Mesendoderm (in vitro differentiated cells): ENCODE measurements around the gene CSF1R.

ENCODE experiments used
- DNase-seq: peaks from one replicate; pipeline ENCODE4 v3.0.0; 2013
- H2AK5ac ChIP-seq: 2 replicates; pipeline ENCODE4 v1.6.1; 2013; ENCODE audit warnings: low read length, inconsistent platforms
- H2BK120ac ChIP-seq: 2 replicates; pipeline ENCODE4 v1.6.1; 2013; ENCODE audit warnings: low read depth, mild to moderate bottlenecking, low read length, moderate library complexity, mixed read lengths
- H2BK15ac ChIP-seq: replicated peaks from 2 replicates; pipeline ENCODE4 v1.6.1; 2013; ENCODE audit warnings: low read depth, mild to moderate bottlenecking, moderate library complexity
- H2BK5ac ChIP-seq: 2 replicates; pipeline ENCODE4 v1.6.1; 2013; ENCODE audit warnings: low read length, inconsistent platforms
- H3K18ac ChIP-seq: 2 replicates; pipeline ENCODE4 v1.6.1; 2013; ENCODE audit warnings: mild to moderate bottlenecking, low read length, mixed read lengths
- H3K23ac ChIP-seq: one replicate; pipeline ENCODE4 v1.6.1; 2013; ENCODE audit warnings: low read length
- H3K27ac ChIP-seq: 2 replicates; pipeline ENCODE4 v1.5.1; 2013; ENCODE audit warnings: low read depth, mild to moderate bottlenecking, inconsistent platforms, low read length, moderate library complexity
- H3K27me3 ChIP-seq: 2 replicates; pipeline ENCODE4 v1.6.1; 2013; ENCODE audit warnings: low read length, control low read depth, mild to moderate bottlenecking, inconsistent platforms; ENCODE audit not compliant: insufficient read depth, poor library complexity
- H3K36me3 ChIP-seq: 2 replicates; pipeline ENCODE4 v1.6.1; 2013; ENCODE audit warnings: low read length, inconsistent platforms; ENCODE audit not compliant: control insufficient read depth, insufficient read depth
- H3K4ac ChIP-seq: one replicate; pipeline ENCODE4 v1.6.1; 2013; ENCODE audit warnings: low read depth, mild to moderate bottlenecking, low read length, moderate library complexity
- H3K4me1 ChIP-seq: 2 replicates; pipeline ENCODE4 v1.6.1; 2013; ENCODE audit warnings: low read depth, low read length, inconsistent platforms; ENCODE audit not compliant: control insufficient read depth
- H3K4me2 ChIP-seq: 2 replicates; pipeline ENCODE4 v1.6.1; 2013; ENCODE audit warnings: low read length
- H3K4me3 ChIP-seq: 2 replicates; pipeline ENCODE4 v1.5.1; 2013; ENCODE audit warnings: mild to moderate bottlenecking, low read length
- H3K56ac ChIP-seq: one replicate; pipeline ENCODE4 v1.6.1; 2013; ENCODE audit warnings: low read length
- H3K79me1 ChIP-seq: 2 replicates; pipeline ENCODE4 v1.6.1; 2013; ENCODE audit warnings: low read length, inconsistent platforms
- H3K79me2 ChIP-seq: 2 replicates; pipeline ENCODE4 v1.6.1; 2013; ENCODE audit warnings: mild to moderate bottlenecking, low read length; ENCODE audit not compliant: control insufficient read depth, insufficient read depth
- H3K9ac ChIP-seq: 2 replicates; pipeline ENCODE4 v1.6.1; 2013; ENCODE audit warnings: low read length, inconsistent platforms
- H4K5ac ChIP-seq: one replicate; pipeline ENCODE4 v1.6.1; 2013; ENCODE audit warnings: low read length
- H4K8ac ChIP-seq: one replicate; pipeline ENCODE4 v1.6.1; 2013; ENCODE audit warnings: low read depth, mild to moderate bottlenecking, control low read depth, low read length, moderate library complexity
- WGBS: extraction: QIAGEN DNeasy Blood & Tissue Kit; methylation state at CpG from one replicate; pipeline ENCODE4 v1.1.7; 2013; ENCODE audit warnings: low lambda C conversion rate, missing lambda C conversion rate; ENCODE audit not compliant: insufficient coverage; ENCODE audit errors: extremely low coverage; 5-methylcytosine and 5-hydroxymethylcytosine counted together

CSF1R gene

GRCh38 chr5:150068961-150069645 is 17.3 kb downstream of the CSF1R start:
- Histone ChIP-seq H3K9ac (no peak overlapping the region), H3K36me3 (no peaks in the 10 kb centered on the region), H3K4me1 (no peaks in the 10 kb centered on the region), H3K4me2 (no peak overlapping the region), H2BK120ac (no peak overlapping the region), H3K79me2 (no peaks in the 10 kb centered on the region), H3K18ac (no peak overlapping the region), H3K4me3 (no peak overlapping the region), H3K79me1 (no peaks in the 10 kb centered on the region), H3K56ac (no peak overlapping the region), H3K27ac (no peak overlapping the region), H2BK5ac (no peak overlapping the region), H2AK5ac (no peak overlapping the region), H4K5ac (no peak overlapping the region), H3K23ac (no peak overlapping the region), H4K8ac (no peak overlapping the region), H3K4ac (no peak overlapping the region), H3K27me3 (no peaks in the 10 kb centered on the region), H2BK15ac (no peak overlapping the region)
- no peak for DNase-seq
- WGBS, result no CpG with 5 or more reads among the region's 12 CpGs

DNA sequence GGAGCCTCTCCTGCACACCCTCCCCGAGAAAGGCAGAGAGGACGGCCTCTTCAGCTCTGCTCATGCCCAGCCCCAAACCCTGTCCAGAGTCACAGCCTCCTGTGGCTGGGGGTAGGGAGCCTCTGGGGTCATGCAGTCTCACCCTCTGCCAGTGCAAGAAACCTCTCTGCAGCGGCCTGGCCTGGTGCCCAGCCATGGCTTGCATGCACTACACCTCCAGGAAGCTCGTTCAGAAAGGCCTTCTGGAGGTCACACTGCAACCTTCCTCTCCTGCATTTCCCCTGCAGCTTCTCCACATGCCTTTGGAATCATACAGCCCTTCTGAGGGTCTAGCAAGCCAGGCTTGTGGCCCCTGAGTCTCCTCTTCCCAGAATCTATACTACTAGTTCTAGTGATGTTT is 17.9 kb downstream of the CSF1R start:
- H4K8ac ChIP-seq, result no peak overlapping the region
- H3K23ac ChIP-seq, result no peak overlapping the region
- no peak overlapping the region for H4K5ac ChIP-seq
- H3K18ac ChIP-seq, result no peak overlapping the region
- no peaks in the 10 kb centered on the region for H3K79me1 ChIP-seq
- no peaks in the 10 kb centered on the region for H3K27me3 ChIP-seq
- H3K4me3 ChIP-seq, result no peak overlapping the region
- no peak for DNase-seq
- H3K27ac ChIP-seq, result no peak overlapping the region
- no peak overlapping the region for H2BK5ac ChIP-seq
- no peak overlapping the region for H3K9ac ChIP-seq
- H3K4me2 ChIP-seq, result no peak overlapping the region
- H2BK15ac ChIP-seq, result no peak overlapping the region
- no peaks in the 10 kb centered on the region for H3K79me2 ChIP-seq
- H3K4ac ChIP-seq, result no peak overlapping the region
- H3K4me1 ChIP-seq, result no peaks in the 10 kb centered on the region
- no peak overlapping the region for H2AK5ac ChIP-seq
- no peaks in the 10 kb centered on the region for H3K36me3 ChIP-seq
- no peak overlapping the region for H3K56ac ChIP-seq
- no peak overlapping the region for H2BK120ac ChIP-seq
- no CpG with 5 or more reads among the region's 4 CpGs for WGBS

DNA sequence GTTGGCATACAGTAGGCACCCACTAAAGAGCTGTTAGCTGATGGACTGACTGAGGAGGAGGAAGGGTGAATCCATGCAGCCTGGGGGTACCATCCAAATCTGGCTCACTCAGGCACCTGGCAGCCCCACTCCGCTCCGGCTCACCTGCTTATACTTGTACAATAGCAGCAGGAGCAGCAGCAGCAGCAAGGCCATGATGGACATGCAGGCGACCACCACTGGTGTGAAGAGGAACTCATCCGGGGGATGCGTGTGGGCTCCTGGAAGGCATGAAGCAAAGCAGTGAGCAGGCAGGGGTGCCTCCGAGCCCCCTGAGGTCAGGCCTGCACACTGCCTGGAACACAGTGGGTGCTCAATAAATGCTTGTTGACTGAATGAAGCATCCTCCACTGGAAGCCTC is 18.3 kb downstream of the CSF1R start:
- no peaks in the 10 kb centered on the region for H3K36me3 ChIP-seq
- no peak overlapping the region for H3K9ac ChIP-seq
- H3K4ac ChIP-seq, result no peak overlapping the region
- no peak overlapping the region for H3K4me3 ChIP-seq
- no peak overlapping the region for H4K8ac ChIP-seq
- H2BK120ac ChIP-seq, result no peak overlapping the region
- no peak overlapping the region for H3K4me2 ChIP-seq
- no peak for DNase-seq
- H3K27ac ChIP-seq, result no peak overlapping the region
- H3K27me3 ChIP-seq, result no peaks in the 10 kb centered on the region
- no peaks in the 10 kb centered on the region for H3K4me1 ChIP-seq
- H3K18ac ChIP-seq, result no peak overlapping the region
- no peak overlapping the region for H2BK5ac ChIP-seq
- WGBS, result no CpG with 5 or more reads among the region's 6 CpGs
- H3K79me2 ChIP-seq, result no peaks in the 10 kb centered on the region
- H2AK5ac ChIP-seq, result no peak overlapping the region
- H4K5ac ChIP-seq, result no peak overlapping the region
- no peak overlapping the region for H2BK15ac ChIP-seq
- H3K79me1 ChIP-seq, result no peaks in the 10 kb centered on the region
- H3K56ac ChIP-seq, result no peak overlapping the region
- no peak overlapping the region for H3K23ac ChIP-seq

DNA sequence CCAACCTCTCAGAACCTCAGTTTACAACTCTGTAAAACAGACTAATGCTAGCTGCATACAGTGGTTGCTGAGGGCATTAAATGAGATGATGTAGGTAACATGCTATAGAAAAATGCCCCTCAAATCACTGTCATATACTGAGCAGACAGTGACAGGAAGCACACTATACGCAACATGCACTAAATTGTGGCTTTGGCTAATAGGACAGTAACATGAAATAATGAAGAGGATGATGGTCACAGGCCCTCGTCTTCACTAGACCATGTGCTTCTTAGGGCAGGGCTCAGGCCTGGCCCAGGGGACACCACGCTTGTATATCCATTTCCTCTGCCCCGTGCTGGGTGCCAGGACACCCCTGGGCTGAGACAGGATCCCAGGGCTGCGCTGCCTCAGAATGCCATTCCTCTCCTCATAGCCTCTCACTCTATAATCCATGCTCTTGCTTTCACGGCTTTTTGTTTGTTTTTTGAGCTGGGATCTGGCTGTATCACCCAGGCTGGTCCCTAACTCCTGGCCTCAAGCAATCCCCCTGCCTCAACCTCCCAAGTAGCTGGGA is 18.9 kb downstream of the CSF1R start:
- DNase-seq, result no peak
- Histone ChIP-seq H2AK5ac (no peak overlapping the region), H2BK120ac (no peak overlapping the region), H3K27ac (no peak overlapping the region), H3K56ac (no peak overlapping the region), H3K9ac (no peak overlapping the region), H3K4me2 (no peak overlapping the region), H4K8ac (no peak overlapping the region), H3K18ac (no peak overlapping the region), H3K36me3 (no peaks in the 10 kb centered on the region), H4K5ac (no peak overlapping the region), H3K4me1 (no peaks in the 10 kb centered on the region), H3K4ac (no peak overlapping the region), H3K23ac (no peak overlapping the region), H3K79me1 (no peaks in the 10 kb centered on the region), H3K27me3 (no peaks in the 10 kb centered on the region), H3K79me2 (no peaks in the 10 kb centered on the region), H3K4me3 (no peak overlapping the region), H2BK15ac (no peak overlapping the region), H2BK5ac (no peak overlapping the region)
- WGBS, result no CpG with 5 or more reads among the region's 6 CpGs

GRCh38 chr5:150066901-150067396 is 19.4 kb downstream of the CSF1R start:
- Histone ChIP-seq H2AK5ac (no peak overlapping the region), H3K27me3 (no peaks in the 10 kb centered on the region), H3K79me2 (no peaks in the 10 kb centered on the region), H2BK5ac (no peak overlapping the region), H3K18ac (no peak overlapping the region), H3K4me1 (no peaks in the 10 kb centered on the region), H4K8ac (no peak overlapping the region), H3K36me3 (no peaks in the 10 kb centered on the region), H2BK15ac (no peak overlapping the region), H3K4me2 (no peak overlapping the region), H4K5ac (no peak overlapping the region), H3K27ac (no peak overlapping the region), H3K9ac (no peak overlapping the region), H3K4ac (no peak overlapping the region), H3K23ac (no peak overlapping the region), H2BK120ac (no peak overlapping the region), H3K56ac (no peak overlapping the region), H3K4me3 (no peak overlapping the region), H3K79me1 (no peaks in the 10 kb centered on the region)
- no peak for DNase-seq
- WGBS, result no CpG with 5 or more reads among the region's 2 CpGs

- Histone ChIP-seq H3K27ac (no peak overlapping the region), H2BK15ac (no peak overlapping the region)
Observed at GRCh38 chr5:150066436-150066835, 19.9 kb downstream of the CSF1R start.

More at GRCh38 chr5:150066436-150066835, 19.9 kb downstream of the CSF1R start:
- H3K27me3 ChIP-seq, result no peaks in the 10 kb centered on the region
- H3K23ac ChIP-seq, result no peak overlapping the region
- H3K4me2 ChIP-seq, result no peak overlapping the region
- H3K79me2 ChIP-seq, result no peaks in the 10 kb centered on the region
- H3K56ac ChIP-seq, result no peak overlapping the region
- no peak overlapping the region for H3K4me3 ChIP-seq
- no peak overlapping the region for H4K5ac ChIP-seq
- H2BK5ac ChIP-seq, result no peak overlapping the region
- no peaks in the 10 kb centered on the region for H3K36me3 ChIP-seq
- no peak for DNase-seq
- H2AK5ac ChIP-seq, result no peak overlapping the region
- no peak overlapping the region for H4K8ac ChIP-seq
- no peak overlapping the region for H3K4ac ChIP-seq
- no CpG with 5 or more reads among the region's 5 CpGs for WGBS
- H2BK120ac ChIP-seq, result no peak overlapping the region
- no peaks in the 10 kb centered on the region for H3K4me1 ChIP-seq
- H3K9ac ChIP-seq, result no peak overlapping the region
- H3K18ac ChIP-seq, result no peak overlapping the region
- H3K79me1 ChIP-seq, result no peaks in the 10 kb centered on the region
